CD4-positive, alpha-beta T cell treated with Interleukin-17A for 4 hours (primary cell): ENCODE measurements around the gene TBX10.
"Not testable (repeated sequence)": the region's sequence is repeated elsewhere in the genome, so short reads cannot be mapped to it uniquely, and the experiment has no call there.

Experiments used
- DNase-seq: peaks from one replicate; pipeline ENCODE4 v3.0.0-alpha.2; 2020; ENCODE audit warnings: mixed read lengths

TBX10 gene

DNA sequence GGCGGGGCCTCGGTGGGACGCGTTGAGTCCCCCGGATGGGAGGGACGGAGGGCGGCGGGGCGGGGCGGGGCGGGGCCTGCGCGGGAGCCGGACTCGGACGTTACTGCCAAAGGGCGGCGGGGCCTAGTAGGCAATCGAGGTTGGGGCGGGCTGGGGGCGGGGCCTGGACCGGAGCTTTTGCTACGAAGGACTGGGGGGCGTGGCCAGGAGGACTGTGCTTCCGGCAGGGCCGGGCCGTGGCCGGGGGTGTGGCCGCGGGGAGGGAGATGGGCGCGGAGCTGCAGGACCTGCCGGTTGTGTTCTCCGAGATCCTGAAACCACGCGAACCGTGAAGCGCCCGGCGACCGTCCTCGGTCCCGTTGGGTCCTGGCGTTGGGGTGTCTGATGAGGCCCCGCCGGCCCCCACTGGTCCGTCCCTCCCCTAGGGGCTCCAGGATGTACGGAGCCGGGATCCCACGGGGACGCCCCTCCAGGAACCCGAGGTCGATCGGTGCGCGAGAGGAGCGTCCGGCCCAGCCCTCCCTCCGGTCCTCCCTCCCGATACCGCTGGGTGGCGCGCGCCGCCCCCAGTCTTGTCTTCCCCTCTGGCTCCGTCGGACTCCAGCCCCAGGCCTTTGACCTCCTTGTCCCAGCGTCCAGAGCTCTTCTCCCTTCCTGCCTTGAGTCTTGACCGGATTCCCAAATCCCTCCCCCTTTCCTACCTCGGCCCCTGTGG, 9.2 kb downstream of the TBX10 start:
- peak; percentile 100 for DNase-seq

DNA sequence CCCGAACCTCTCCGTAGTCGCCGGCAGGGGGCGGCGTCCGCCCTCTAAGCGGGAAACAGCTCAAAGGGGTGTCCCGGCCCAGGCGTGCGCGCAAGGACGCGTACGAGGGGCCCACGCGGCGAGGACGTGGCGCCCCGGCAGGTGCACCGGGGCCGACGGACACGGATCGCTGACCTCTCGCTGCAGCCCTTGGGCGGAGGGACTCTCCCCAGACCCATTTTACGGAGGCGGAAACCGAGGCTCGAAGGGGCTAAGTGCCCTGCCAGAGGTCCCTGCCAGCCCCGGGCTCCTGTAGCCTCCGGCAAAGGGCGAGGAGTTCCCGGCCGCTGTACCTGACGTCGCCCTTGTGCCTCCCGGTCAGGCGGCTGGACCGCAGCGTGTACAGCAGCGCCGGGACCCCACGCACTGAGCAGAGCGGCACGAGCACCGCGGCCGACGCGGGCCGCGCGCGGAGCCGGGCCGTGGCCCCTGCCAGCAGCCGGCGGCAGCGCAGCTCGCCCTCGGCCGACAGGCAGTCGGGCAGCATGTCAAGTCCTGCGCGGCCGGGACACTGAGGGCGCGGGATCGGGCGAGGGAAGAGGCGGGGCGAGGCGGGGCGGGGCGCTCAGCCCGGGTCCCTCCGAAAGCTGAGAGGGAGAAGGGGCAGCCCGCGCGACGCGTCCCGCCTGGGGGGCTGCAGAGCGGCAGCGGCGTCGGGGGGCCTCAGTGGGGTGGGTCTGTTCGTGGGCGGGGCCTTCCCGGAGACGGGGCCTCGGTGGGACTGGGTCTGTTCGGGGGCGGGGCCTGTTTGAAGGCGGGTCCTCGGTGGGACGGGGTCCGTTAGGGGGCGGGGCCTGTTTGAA, 10.0 kb downstream of the TBX10 start, which contains the start of gene NUDT8:
TSS of gene NUDT8 (minus strand) at position 552 of the 842 bp plus-strand sequence. CDS start at position 526, 26 bp downstream.
- DNase-seq = peak; percentile 91

DNA sequence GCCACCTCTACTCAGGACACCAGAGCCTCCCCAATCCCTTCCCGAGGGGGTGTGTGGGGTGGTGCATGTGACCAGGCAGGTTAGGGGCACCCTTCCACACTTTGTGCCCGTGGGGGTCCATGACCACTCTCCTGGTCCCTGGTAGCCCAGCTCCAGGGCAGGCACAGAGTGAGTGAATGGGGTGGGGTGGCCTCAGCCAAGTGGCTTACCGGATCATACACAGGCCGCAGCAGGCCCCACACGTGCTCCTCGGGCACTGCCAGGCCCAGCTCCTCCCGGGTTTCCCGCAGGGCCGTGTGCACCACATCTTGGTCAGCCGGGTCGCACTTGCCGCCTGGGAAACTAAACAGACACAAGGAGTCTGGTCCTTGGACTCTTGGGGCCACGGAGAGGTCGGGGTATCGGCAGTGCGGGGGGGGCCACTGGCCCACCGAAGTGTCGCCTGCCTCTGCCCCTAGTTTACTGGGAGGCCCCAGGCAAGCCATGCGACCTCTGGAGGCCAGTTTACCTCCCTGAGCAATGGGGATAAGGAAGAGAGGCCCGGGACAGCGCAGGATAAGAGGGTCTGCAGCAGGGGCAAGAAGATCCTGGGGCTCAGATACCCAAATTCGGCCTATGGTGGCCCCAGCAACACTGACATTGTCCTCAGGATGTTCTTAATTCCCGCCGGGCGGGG, 10.7 kb downstream of the TBX10 start:
- DNase-seq = no peak

DNA sequence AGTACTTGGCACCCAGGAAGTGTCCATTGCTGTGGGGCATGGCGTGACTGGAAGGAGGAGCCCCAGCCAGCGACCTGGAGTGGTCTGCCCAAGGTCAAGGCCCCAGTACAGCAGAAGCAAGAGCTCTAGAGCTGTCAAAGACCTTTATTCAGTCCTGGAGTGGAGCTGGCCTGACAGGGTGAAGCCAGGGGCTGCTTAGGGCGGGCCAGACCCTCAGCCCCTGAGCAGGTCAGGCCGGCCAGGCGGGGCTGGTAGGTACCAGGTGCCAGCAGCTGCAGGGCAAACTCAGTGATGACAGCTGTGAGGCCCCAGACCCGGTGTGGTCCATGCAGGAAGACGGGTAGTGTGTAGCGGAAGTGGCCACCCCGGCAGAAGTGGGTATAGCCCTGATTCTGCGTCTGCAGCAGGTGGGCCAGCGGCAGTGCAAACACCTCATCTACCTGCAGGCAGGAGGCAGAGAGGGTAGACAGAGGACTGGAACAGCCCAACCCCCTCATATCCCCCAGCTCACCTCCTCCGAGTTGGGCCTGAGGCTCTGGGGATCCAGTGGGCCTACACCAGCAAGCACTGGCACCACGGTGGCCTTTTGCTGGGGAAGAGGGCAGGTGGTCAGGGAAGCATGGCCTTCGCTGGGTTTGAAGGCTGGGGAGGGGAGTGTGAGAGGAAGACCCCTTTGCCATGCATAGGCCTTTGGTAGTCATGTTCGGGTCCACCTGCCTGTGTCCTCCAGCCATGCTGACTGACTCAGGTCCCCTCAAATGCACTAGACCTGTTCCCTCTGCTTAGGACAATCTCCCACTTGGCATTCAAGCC, 11.5 kb downstream of the TBX10 start:
- DNase-seq = no peak

DNA sequence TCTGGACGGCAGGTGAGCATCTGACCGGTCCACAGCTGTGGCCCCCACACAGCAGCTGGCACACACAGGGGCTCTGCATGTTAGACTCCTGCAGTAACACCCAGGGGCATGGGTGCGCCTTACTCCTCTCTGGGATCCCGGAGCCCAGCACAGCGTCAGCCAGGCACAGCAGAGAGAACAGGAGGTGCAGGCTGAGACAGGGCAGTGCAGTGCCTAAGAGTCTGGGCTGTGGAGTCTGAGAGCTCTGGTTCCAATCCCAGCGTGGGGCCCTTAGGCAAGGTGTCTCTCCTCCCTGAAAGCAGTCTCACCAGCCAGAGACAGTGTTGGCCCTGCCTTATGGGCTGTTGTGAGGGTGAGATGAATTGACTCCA, 12.1 kb downstream of the TBX10 start:
- DNase-seq = no peak

DNA sequence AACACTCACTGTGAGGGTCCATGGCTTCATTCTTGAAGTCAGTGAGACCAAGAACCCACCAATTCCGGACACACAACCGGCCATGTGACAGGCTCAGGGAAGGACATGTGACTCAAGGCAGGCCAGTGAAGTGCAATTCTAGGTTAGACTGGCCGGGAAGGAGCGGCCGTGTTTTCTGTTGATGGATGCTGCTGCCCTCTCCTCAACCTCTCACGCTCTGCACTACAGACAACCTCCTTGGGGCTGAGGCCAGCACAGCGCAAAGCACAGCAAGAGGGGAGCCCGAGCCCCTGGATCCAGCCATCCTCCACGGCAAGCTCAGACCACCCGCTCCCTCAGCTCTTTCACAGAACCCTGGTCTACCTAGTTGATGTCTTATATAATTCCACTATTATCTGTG, 12.6 kb downstream of the TBX10 start:
- DNase-seq = no peak

DNA sequence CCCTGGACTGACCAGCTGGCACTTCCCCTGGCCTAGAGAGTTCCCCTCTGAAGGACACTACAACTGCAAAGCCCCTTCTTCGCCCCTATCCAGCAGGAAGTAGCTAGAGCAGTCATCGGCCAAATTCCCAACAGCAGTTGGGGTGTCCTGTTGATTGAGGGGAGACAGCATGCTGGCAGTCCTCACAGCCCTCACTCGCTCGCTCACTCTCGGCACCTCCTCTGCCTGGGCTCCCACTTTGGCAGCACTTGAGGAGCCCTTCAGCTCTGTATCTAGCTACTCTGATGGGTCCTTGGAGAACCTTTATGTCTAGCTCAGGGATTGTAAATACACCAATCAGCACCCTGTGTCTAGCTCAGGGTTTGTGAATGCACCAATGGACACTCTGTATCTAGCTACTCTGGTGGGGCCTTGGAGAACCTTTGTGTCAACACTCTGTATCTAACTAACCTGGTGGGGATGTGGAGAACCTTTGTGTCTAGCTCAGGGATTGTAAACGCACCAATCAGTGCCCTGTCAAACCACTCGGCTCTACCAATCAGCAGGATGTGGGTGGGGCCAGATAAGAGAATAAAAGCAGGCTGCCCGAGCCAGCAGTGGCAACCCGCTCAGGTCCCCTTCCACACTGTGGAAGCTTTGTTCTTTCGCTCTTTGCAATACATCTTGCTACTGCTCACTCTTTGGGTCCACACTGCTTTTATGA, 13.3 kb downstream of the TBX10 start:
- not testable (repeated sequence) for DNase-seq

DNA sequence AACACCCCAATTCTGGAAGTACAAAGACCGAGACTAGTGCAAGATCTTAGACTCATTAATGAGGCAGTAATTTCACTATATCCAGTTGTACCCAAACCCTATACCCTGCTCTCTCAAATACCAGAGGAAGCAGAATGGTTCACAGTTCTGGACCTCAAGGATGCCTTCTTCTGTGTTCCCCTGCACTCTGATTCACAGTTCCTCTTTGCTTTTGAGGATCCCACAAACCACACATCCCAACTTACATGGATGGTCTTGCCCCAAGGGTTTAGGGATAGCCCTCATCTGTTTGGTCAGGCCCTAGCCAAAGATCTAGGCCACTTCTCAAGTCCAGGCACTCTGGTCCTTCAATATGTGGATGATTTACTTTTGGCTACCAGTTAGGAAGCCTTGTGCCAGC, 15.8 kb downstream of the TBX10 start:
- not testable (repeated sequence) for DNase-seq

DNA sequence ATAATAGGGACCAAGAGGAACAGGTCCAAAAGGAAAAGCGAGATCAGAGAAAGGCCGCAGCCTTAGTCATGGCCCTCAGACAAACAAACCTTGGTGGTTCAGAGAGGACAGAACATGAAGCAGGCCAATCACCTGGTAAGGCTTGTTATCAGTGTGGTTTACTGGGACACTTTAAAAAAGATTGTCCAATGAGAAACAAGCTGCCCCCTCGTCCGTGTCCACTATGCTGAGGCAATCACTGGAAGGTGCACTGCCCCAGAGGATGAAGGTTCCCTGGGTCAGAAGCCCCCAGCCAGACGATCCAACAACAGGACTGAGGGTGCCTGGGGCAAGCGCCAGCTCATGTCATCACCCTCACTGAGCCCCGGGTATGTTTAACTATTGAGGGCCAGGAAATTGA, 16.7 kb downstream of the TBX10 start:
- not testable (repeated sequence) for DNase-seq

DNA sequence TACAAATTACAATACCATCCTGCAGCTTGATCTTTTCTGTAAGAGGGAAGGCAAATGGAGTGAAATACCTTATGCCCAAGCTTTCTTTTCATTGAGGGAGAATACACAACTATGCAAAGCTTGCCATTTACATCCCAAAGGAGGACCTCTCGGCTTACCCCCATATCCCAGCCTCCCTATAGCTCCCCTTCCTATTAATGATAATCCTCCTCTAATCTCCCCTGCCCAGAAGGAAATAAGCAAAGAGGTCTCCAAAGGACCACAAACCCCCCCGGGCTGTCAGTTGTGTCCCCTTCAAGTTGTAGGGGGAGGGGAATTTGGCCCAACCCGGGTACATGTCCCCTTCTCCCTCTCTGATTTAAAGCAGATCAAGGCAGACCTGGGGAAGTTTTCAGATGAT, 17.6 kb downstream of the TBX10 start:
- not testable (repeated sequence) for DNase-seq

DNA sequence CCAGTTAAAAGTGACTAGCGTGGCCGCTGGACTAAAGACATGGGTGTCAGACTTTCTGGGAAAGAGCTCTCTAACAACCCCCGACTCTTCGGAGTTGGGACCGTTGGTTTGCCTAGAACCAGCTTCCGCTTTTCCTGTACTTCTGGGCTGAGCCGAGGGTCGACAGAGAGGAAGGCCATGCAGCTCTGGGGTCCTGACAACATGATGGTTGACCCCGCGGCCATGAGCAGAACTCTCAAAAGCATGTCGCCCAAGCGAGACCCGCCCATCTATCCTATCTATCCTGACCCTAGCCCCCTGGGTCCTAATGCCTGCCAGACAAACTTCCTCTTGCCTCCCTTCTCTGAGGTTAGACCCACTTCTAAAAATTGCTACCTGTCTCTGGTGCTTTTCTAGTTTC, 18.9 kb downstream of the TBX10 start:
- DNase-seq = not testable (repeated sequence)

DNA sequence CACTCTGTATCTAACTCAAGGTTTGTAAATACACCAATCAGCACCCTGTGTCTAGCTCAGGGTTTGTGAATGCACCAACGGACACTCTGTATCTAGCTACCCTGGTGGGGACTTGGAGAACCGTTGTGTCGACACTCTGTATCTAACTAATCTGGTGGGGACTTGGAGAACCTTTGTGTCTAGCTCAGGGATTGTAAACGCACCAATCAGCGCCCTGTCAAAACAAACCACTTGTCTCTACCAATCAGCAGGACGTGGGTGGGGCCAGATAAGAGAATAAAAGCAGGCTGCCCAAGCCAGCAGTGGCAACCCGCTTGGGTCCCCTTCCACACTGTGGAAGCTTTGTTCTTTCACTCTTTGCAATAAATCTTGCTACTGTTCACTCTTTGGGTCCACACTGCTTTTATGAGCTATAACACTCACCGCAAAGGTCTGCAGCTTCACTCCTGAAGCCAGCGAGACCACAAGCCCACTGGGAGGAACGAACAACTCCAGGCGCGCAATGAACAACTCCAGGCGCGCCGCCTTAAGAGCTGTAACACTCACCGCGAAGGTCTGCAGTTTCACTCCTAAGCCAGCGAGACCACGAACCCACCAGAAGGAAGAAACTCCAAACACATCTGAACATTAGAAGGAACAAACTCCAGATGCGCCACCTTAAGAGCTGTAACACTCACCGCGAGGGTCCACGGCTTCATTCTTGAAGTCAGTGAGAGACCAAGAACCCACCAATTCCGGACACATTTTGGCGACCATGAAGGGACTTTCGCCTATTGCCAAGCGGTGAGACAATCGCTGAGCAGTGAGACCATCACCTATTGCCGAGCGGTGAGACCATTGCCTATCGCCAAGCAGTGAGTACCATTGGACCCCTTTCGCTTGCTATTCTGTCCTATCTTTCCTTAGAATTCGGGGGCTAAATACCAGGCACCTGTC, 19.6 kb downstream of the TBX10 start:
- DNase-seq = not testable (repeated sequence)

DNA sequence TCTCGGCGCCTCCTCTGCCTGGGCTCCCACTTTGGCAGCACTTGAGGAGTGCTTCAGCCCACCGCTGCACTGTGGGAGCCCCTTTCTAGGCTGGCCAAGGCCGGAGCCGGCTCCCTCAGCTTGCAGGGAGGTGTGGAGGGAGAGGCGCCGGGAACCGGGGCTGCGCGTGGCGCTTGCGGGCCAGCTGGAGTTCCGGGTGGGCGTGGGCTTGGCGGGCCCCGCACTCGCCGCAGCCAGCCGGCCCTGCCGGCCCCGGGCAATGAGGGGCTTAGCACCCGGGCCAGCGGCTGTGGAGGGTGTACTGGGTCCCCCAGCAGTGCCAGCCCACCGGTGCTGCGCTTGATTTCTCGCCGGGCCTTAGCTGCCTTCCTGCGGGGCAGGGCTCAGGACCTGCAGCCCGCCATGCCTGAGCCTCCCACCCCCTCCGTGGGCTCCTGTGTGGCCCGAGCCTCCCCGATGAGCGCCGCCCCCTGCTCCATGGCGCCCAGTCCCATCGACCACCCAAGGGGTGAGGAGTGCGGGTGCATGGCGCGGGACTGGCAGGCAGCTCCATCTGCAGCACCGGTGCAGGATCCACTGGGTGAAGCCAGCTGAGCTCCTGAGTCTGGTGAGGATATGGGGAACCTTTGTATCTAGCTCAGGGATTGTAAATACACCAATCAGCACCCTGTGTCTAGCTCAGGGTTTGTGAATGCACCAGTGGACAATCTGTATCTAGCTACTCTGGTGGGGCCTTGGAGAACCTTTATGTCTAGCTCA, 20.5 kb downstream of the TBX10 start:
- not testable (repeated sequence) for DNase-seq

DNA sequence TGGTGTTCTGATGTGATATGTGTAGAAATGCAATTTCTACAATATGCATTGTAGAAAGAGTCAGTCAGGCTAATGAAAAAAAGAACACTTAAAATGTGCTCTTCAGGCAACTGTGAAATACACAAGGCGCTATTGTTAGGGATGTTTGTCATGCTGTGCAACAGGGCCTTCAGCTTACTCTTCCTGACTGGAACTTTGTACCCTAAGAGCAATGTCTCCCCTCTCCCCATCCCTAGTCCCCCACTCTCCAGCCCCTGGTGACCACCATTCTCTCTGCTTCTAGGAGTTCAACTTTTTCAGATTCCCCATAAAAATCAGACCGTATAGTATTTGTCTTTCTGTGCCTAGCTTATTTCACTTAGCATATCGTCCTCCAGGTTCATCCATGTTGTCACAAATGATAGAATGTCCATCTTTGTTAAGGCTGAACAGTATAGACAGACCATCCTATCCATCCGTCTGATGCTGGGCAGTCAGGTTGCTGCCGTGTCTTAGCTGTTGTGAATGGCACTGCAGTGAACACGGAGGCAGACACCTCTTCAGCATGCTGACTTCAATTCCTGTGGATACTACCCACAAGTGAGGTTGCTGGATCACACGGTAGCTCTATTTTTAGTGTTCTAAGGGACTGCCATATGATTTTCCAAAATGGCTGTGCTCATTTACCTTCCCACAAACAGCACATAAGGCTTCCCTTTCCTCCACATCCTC, 22.2 kb downstream of the TBX10 start:
- DNase-seq = no peak

DNA sequence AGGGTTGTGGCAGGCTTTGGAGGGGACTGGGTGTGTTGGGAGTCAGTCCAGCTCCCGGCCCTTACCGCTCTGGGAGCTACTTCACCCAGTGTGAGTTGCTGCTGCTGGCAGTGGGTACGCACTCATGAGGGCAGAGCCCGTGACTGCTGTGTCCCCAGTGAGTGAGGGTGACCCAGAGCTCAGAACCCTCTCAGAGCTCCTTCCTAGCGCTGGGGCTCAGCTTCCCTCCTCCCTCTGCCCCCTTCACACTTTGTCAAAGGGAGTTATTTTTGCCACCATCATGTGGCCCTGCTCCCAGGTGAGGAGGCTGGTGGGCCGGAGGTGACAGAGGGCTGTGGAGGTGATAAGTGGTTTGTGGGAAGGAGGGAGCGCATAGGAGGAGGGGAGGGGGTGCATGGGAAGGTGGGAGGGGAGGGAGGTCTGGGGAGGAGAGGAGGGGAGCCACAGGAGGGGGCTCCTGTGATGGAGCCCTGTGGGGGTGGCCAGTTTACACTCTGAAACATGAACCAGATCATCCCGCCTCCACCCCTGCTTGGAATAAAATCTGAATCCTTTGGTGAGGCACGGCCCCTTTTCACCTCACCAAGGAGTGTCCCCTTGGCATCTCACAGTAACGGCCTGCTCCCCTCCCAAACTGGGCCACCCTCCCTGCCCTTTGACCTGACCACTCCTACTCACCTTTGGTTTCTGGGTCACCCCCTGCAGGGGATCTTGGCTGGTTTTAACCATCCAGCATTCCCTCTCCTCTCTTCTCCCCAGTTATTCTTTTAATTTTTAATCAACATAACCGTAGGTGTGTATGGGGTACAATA, 22.9 kb downstream of the TBX10 start:
- DNase-seq = no peak

DNA sequence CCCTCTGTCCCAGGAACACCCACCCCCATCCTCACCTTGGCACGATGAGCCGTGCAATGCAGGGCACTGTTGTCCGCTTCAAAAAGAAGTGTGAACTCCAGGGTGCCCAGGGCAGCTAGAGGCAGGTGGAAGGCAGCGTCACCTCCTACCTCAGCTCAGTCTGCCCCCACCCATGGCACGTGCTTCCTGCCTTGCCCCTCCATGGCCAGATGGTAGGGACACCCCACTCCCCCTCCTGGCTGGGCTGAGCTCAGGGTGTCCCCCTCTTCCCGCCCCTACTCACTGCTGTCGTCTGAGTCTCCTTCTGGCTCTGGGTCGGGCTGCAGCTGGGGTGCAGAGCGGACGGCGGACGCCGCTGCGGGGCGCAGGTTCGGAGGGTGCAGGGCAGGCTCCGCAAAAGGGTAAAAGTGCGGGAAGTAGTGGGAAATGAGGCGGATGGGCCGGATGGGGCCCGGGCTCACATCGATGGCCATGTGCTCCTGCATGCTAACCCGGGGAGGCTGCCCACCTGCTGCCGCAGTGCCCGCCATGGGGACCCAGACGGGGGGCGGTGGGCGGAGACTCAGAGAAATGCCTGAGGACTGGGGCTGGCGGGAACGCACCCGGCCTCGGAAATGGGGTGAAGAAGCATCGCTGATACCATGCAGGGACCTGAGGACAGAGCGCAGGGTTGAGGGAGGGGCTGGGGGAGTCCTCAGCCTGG, 23.7 kb downstream of the TBX10 start:
- DNase-seq = peak; percentile 43
